K562 (cell line): ENCODE measurements around the gene DAZAP1. TPM values are rescaled to one million over a fixed set of nuclear protein-coding genes. Genes with fewer than 3 reads are reported as not detected.

Experiments used
- ATAC-seq: fragments of 200-7000 bp; cut with Tn5 transposase; 3 replicates; pipeline ENCODE4 v1.9.1; 2020; ENCODE audit warnings: moderate library complexity
- BruUV-seq: library from RNA; stranded (reverse); fragments of 400-500 nt; replicated peaks from 2 replicates; lab custom pipeline; 2021; lab: Mats Ljungman, UMichigan
- CTCF ChIA-PET: fragments of 300-600 bp; formaldehyde crosslinking; extraction: SDS; loops from one replicate; lab custom pipeline; 2021; ENCODE audit warnings: low intra/inter-chr PET ratio; lab: Yijun Ruan, JAX
- POLR2A ChIA-PET: fragments of 300-600, 350-650 bp; sonication (Branson Sonifier 250); formaldehyde crosslinking; extraction: SDS; loops from one replicate; lab custom pipeline; 2021; ENCODE audit warnings: antibody characterized with exemption, inconsistent platforms; lab: Yijun Ruan, JAX
- DNase-seq, 4 experiments: peaks; one replicate each; pipeline versions ENCODE4 v3.0.0 to v3.0.0-alpha.2; 2011 to 2018; ENCODE audit warnings: low spot score in 3 of 4, mixed read lengths in 3 of 4; ENCODE audit errors: extremely low read depth in 1 of 4
- FAIRE-seq: peaks from 2 replicates; lab custom pipeline; 2011; peaks lifted over from hg19 to GRCh38; lab: Jason Lieb, UNC
- H2AFZ ChIP-seq: 2 replicates; pipeline ENCODE4 v1.6.0; 2011; ENCODE audit warnings: low read depth, low read length, control low read depth, inconsistent platforms
- H3K27ac ChIP-seq: fragments of 200-600 bp; 3 replicates; pipeline ENCODE4 v1.8.0; 2011; ENCODE audit warnings: low read depth, mild to moderate bottlenecking, control low read depth, inconsistent platforms, low read length, moderate library complexity, mixed read lengths; ENCODE audit errors: extremely low read depth
- H3K27me3 ChIP-seq, 2 experiments: fragments of 300-600 bp in 1 of 2; 2 replicates in 1 of 2; 3 replicates in 1 of 2; pipeline versions ENCODE4 v1.6.0 to v1.8.0; 2011; ENCODE audit warnings: inconsistent platforms in 2 of 2, low read length in 2 of 2, mild to moderate bottlenecking in 1 of 2, mixed read lengths in 1 of 2, moderate library complexity in 1 of 2; ENCODE audit not compliant: control insufficient read depth in 2 of 2, insufficient read depth in 2 of 2
- H3K36me3 ChIP-seq: fragments of 300-600 bp; 3 replicates; pipeline ENCODE4 v1.8.0; 2011; ENCODE audit warnings: mild to moderate bottlenecking, low read length, inconsistent platforms; ENCODE audit not compliant: control insufficient read depth, insufficient read depth
- H3K4me1 ChIP-seq, 2 experiments: fragments of 200-600 bp in 1 of 2; replicated peaks in 1 of 2; 2 replicates in 1 of 2; 3 replicates in 1 of 2; pipeline versions ENCODE4 v1.5.1 to v1.8.0; 2011; ENCODE audit warnings: inconsistent platforms in 2 of 2, low read length in 2 of 2, mild to moderate bottlenecking in 1 of 2, mixed read lengths in 1 of 2, moderate library complexity in 1 of 2; ENCODE audit not compliant: control insufficient read depth in 2 of 2, insufficient read depth in 2 of 2
- H3K4me2 ChIP-seq: 2 replicates; pipeline ENCODE4 v1.6.1; 2011; ENCODE audit warnings: low read length, control low read depth, inconsistent platforms, mixed read lengths; ENCODE audit not compliant: insufficient read depth
- H3K4me3 ChIP-seq: fragments of 200-600 bp; sonication (generic), shearing (Covaris generic); 2 replicates; pipeline ENCODE4 v1.5.1; 2016; ENCODE audit warnings: control low read depth, inconsistent platforms
- H3K79me2 ChIP-seq: fragments of 200-600 bp; 3 replicates; pipeline ENCODE4 v1.8.0; 2011; ENCODE audit warnings: low read length, inconsistent platforms; ENCODE audit not compliant: control insufficient read depth, insufficient read depth
- H3K9ac ChIP-seq, 2 experiments: 2 replicates each; pipeline versions ENCODE4 v1.6.0 to v1.6.1; 2011; ENCODE audit warnings: low read depth in 2 of 2, low read length in 2 of 2, control low read depth in 1 of 2, inconsistent platforms in 1 of 2, mild to moderate bottlenecking in 1 of 2, mixed read lengths in 1 of 2; ENCODE audit not compliant: insufficient read depth in 1 of 2
- H3K9me1 ChIP-seq: one replicate; pipeline ENCODE4 v1.6.0; 2011; ENCODE audit warnings: inconsistent platforms, mild to moderate bottlenecking, low read length, moderate library complexity; ENCODE audit not compliant: control insufficient read depth, insufficient read depth
- H3K9me3 ChIP-seq: replicated peaks from 2 replicates; pipeline ENCODE4 v1.5.1; 2011; ENCODE audit warnings: low read depth, low read length, inconsistent platforms; ENCODE audit not compliant: control insufficient read depth, insufficient read depth
- H4K20me1 ChIP-seq: replicated peaks from 2 replicates; pipeline ENCODE4 v1.6.1; 2011; ENCODE audit warnings: low read length, inconsistent platforms, mixed read lengths; ENCODE audit not compliant: control insufficient read depth, insufficient read depth
- ATF1 ChIP-seq, 2 experiments: fragments of 450-650 bp in 1 of 2; IDR thresholded peaks; 2 replicates each; pipeline ENCODE4 v1.6.1; 2016; ENCODE audit warnings: missing compliant biosample characterization in 1 of 2, missing genetic modification characterization in 1 of 2
- ATF3 ChIP-seq, 2 experiments: fragments of 450-650 bp in 1 of 2; sonication (generic) in 1 of 2; formaldehyde crosslinking in 1 of 2; IDR thresholded peaks in 1 of 2; conservative IDR thresholded peaks in 1 of 2; 2 replicates each; pipeline versions ENCODE4 v1.6.1 to v1.8.1; 2016 to 2023; ENCODE audit warnings: mild to moderate bottlenecking in 2 of 2, moderate library complexity in 2 of 2, inconsistent platforms in 1 of 2, missing genetic modification reagents in 1 of 2
- HMGN3 ChIP-seq: IDR thresholded peaks from 2 replicates; pipeline ENCODE4 v1.6.1; 2011; ENCODE audit warnings: borderline replicate concordance, low read depth, mild to moderate bottlenecking, mixed read lengths, low read length; ENCODE audit not compliant: insufficient read length; ENCODE audit errors: extremely low read depth
- HNRNPUL1 ChIP-seq: fragments of 200-400 bp; formaldehyde crosslinking; IDR thresholded peaks from 2 replicates; pipeline ENCODE4 v1.6.1; 2017; ENCODE audit warnings: low read length
- MCM2 ChIP-seq: fragments of 450-650 bp; IDR thresholded peaks from 2 replicates; pipeline ENCODE4 v1.6.1; 2017; ENCODE audit warnings: low read depth, mild to moderate bottlenecking
- NFATC3 ChIP-seq: fragments of 450-650 bp; IDR thresholded peaks from 2 replicates; pipeline ENCODE4 v1.6.1; 2017; ENCODE audit warnings: mild to moderate bottlenecking
- POLR2A ChIP-seq: fragments of 450-650 bp; conservative IDR thresholded peaks from 2 replicates; pipeline ENCODE4 v1.6.1; 2016
- POLR2G ChIP-seq: fragments of 200-400 bp; formaldehyde crosslinking; IDR thresholded peaks from 2 replicates; pipeline ENCODE4 v1.6.1; 2017; ENCODE audit warnings: low read depth, mild to moderate bottlenecking, antibody characterized with exemption, low read length, moderate library complexity
- RBFOX2 ChIP-seq: fragments of 200-400 bp; formaldehyde crosslinking; IDR thresholded peaks from 2 replicates; pipeline ENCODE4 v1.6.1; 2017; ENCODE audit warnings: low read depth, mild to moderate bottlenecking, low read length, moderate library complexity
- RBM17 ChIP-seq: fragments of 200-400 bp; formaldehyde crosslinking; IDR thresholded peaks from 2 replicates; pipeline ENCODE4 v1.6.1; 2017; ENCODE audit warnings: low read depth, mild to moderate bottlenecking, low read length, borderline replicate concordance
- SNRNP70 ChIP-seq: fragments of 200-400 bp; formaldehyde crosslinking; optimal IDR thresholded peaks from 2 replicates; pipeline ENCODE3; 2017; ENCODE audit warnings: low read depth, low read length
- THAP12 ChIP-seq: fragments of 250-450 bp; sonication (Bioruptor Pico); IDR thresholded peaks from 2 replicates; pipeline ENCODE4 v1.9.0; 2021; ENCODE audit warnings: mild to moderate bottlenecking, inconsistent platforms
- ZBTB33 ChIP-seq: sonication (generic); formaldehyde crosslinking; IDR thresholded peaks from 2 replicates; pipeline ENCODE4 v1.8.1; 2023; ENCODE audit warnings: mild to moderate bottlenecking, missing genetic modification reagents
- ZNF282 ChIP-seq: sonication (generic); formaldehyde crosslinking; IDR thresholded peaks from 2 replicates; pipeline ENCODE4 v1.8.1; 2023; ENCODE audit warnings: missing genetic modification reagents
- ZNF324 ChIP-seq: fragments of 250-450 bp; sonication (Bioruptor Pico); IDR thresholded peaks from 2 replicates; pipeline ENCODE4 v1.4.0; 2020; ENCODE audit warnings: mild to moderate bottlenecking
- WGBS: fragments of 100-300 bp; shearing (Covaris generic); methylation state at CpG from one replicate; pipeline ENCODE4 v1.1.6; 2016; ENCODE audit warnings: low coverage, mixed read lengths; ENCODE audit not compliant: insufficient coverage; ENCODE audit errors: missing lambda C conversion rate; 5-methylcytosine and 5-hydroxymethylcytosine counted together
- in situ Hi-C: fragments of 300-500 bp; cut with MboI; formaldehyde crosslinking; loops from 4 replicates; pipeline ENCODE4 v1.15.0; 2018; ENCODE audit warnings: inconsistent platforms, mixed read lengths
- intact Hi-C: fragments of 100-400 bp; cut with micrococcal nuclease; formaldehyde crosslinking; loops from 2 replicates; pipeline ENCODE4 v1.14.2; 2022
- polyA plus RNA-seq, 8 experiments: library from polyadenylated mRNA; depleted of rRNA in 4 of 8; stranded (reverse) in 5 of 8; unstranded in 3 of 8; fragments of >200 nt; fragmentation: Nextera tagmentation in 2 of 8; fragmentation: Illumina TruSeq in 1 of 8; extraction: Ambion mirVana in 2 of 8; extraction: Trizol in 1 of 8; gene quantifications; 2 replicates each; pipeline versions ENCODE4 v1.2.1 to v1.2.3, GENCODE V29; 2011 to 2014; ENCODE audit warnings: inconsistent platforms in 1 of 8, missing spikeins in 1 of 8
- total RNA-seq, 7 experiments: library from RNA; depleted of rRNA in 6 of 7; stranded (reverse); fragments of >200 nt in 6 of 7; fragmentation: Illumina TruSeq in 2 of 7; extraction: Trizol in 2 of 7; gene quantifications; 2 replicates each; pipeline versions ENCODE4 v1.2.1 to v1.2.3, GENCODE V29; 2011 to 2021; ENCODE audit warnings: low replicate concordance in 1 of 7

The DAZAP1 gene
- total and polyA plus RNA-seq, 9 of the 15 experiments (the other 6 are each of a cell fraction or from before 2014, with no cell fraction given), result 10.8 to 289 (median 142) TPM

- no peak overlapping the region for H2AFZ ChIP-seq
- H3K36me3 ChIP-seq, result peaks cover 61% of the 10 kb centered on the region; the same call in 2 of the 3 replicates
- no peak overlapping the region for H3K4me2 ChIP-seq
- intact Hi-C loops (no loop called here), in situ Hi-C loops (no loop called here)
- H3K27ac ChIP-seq, result no peak overlapping the region
- DNase-seq (peak; percentile 37 to 68 (median 58)), FAIRE-seq (no peak), ATAC-seq (peak; percentile 74)
- ChIA-PET POLR2A (interaction anchor here (0.6 to 1.3 kb wide), 5 partner anchors 9 to 126 kb away, joined by 3 to 7 read pairs (median 3); no protein-coding TSS in a partner anchor), CTCF (no interaction called here)
- H3K27me3 ChIP-seq, result no peaks in the 10 kb centered on the region
- no peaks in the 10 kb centered on the region for H3K9me3 ChIP-seq
- no peak overlapping the region for H3K4me3 ChIP-seq
- 68% methylated on average over 9 of the region's 43 CpGs for WGBS
- no peaks in the 10 kb centered on the region for H3K79me2 ChIP-seq
- peaks cover 7% of the 10 kb centered on the region; the same call in 1 of the 2 replicates for H4K20me1 ChIP-seq
- H3K9ac ChIP-seq, result peak overlapping the region in 1 of 2 experiments; percentile 24; a peak in 2 of 4 replicates
- no TSS peak for BruUV-seq
- H3K4me1 ChIP-seq, result peaks cover 0 to 72% of the 10 kb centered on the region in 2 experiments; a peak in 3 of 5 replicates
- no peaks in the 10 kb centered on the region for H3K9me1 ChIP-seq
- peak; percentile 58 for TF ChIP-seq SNRNP70
- TF ChIP-seq HMGN3, result peak; percentile 6
- TF ChIP-seq ZNF324 (CRISPR knock-in tag), result no peak
- no peak for TF ChIP-seq NFATC3
- TF ChIP-seq ATF3 (IDR thresholded peaks at IDR 0.05), result no peak
- TF ChIP-seq ATF3 (CRISPR knock-in tag; conservative IDR thresholded peaks at IDR 0.05), result no peak
- TF ChIP-seq THAP12 (CRISPR knock-in tag), result no peak
- peak; percentile 72; the same call in 1 of the 2 replicates for TF ChIP-seq HNRNPUL1
- TF ChIP-seq RBM17, result no peak
- peak; percentile 84 for TF ChIP-seq MCM2
- TF ChIP-seq ZBTB33, result 0 out of 2 replicates have a peak, but pooled peaks have one; percentile 36
- peak; percentile 1 for TF ChIP-seq RBFOX2
- TF ChIP-seq POLR2A, result peak; percentile 34; the same call in 1 of the 2 replicates
- peak; percentile 64 for TF ChIP-seq POLR2G
- TF ChIP-seq ATF1 (CRISPR knock-in tag; IDR thresholded peaks at IDR 0.05), result no peak
- TF ChIP-seq ATF1 (tag; IDR thresholded peaks at IDR 0.05), result no peak
- TF ChIP-seq ZNF282 (CRISPR knock-in tag), result no peak
Measured at GRCh38 chr19:1394252-1395193, 12.9 kb upstream of the DAZAP1 start.
